Brain microvascular endothelial cell (primary cell): ENCODE results near the gene CPSF3.

ENCODE experiments used
- DNase-seq: peaks from one replicate; pipeline ENCODE4 v3.0.0-alpha.2; 2020
- H3K27ac ChIP-seq: fragments of 250-450 bp; sonication (Bioruptor Pico); 2 replicates; pipeline ENCODE4 v1.5.1; 2020; ENCODE audit warnings: mild to moderate bottlenecking, moderate library complexity
- H3K27me3 ChIP-seq: fragments of 250-450 bp; sonication (Bioruptor Pico); replicated peaks from 2 replicates; pipeline ENCODE4 v1.5.1; 2020; ENCODE audit warnings: mild to moderate bottlenecking
- H3K36me3 ChIP-seq: fragments of 250-450 bp; sonication (Bioruptor Pico); replicated peaks from 2 replicates; pipeline ENCODE4 v1.5.1; 2020; ENCODE audit warnings: mild to moderate bottlenecking
- H3K4me3 ChIP-seq: 2 replicates; pipeline ENCODE4 v1.5.1; 2011; ENCODE audit warnings: low read depth, mild to moderate bottlenecking, control low read depth, low read length, moderate library complexity
- CTCF ChIP-seq: IDR thresholded peaks from 2 replicates; pipeline ENCODE4 v1.5.1; 2011; ENCODE audit warnings: low read depth, mild to moderate bottlenecking, moderate library complexity, low read length, control low read depth, inconsistent platforms; ENCODE audit errors: missing control alignments
- in situ Hi-C: cut with HindIII; loops from 2 replicates; pipeline ENCODE4 v1.10.0; 2017; ENCODE audit warnings: low sequenced_read_pairs, low pct_ligation_motif_present

Gene CPSF3

GRCh38 chr2:9441556-9441955 lies 18.1 kb downstream of the CPSF3 start:
- Histone ChIP-seq H3K27ac (no peak overlapping the region), H3K27me3 (no peaks in the 10 kb centered on the region), H3K4me3 (no peak overlapping the region), H3K36me3 (peaks cover 39% of the 10 kb centered on the region)
- in situ Hi-C loops = no loop called here
- no peak for DNase-seq
- TF ChIP-seq CTCF = no peak

- Histone ChIP-seq H3K27me3 (no peaks in the 10 kb centered on the region), H3K36me3 (peaks cover 29% of the 10 kb centered on the region), H3K27ac (no peak overlapping the region), H3K4me3 (no peak overlapping the region)
- no peak for TF ChIP-seq CTCF
- no peak for DNase-seq
- in situ Hi-C loops = no loop called here
Measured at GRCh38 chr2:9443526-9443925, 20.1 kb downstream of the CPSF3 start.

GRCh38 chr2:9445089-9445488 lies 21.6 kb downstream of the CPSF3 start:
- Histone ChIP-seq H3K36me3 (peaks cover 32% of the 10 kb centered on the region), H3K27me3 (no peaks in the 10 kb centered on the region), H3K4me3 (no peak overlapping the region), H3K27ac (no peak overlapping the region)
- in situ Hi-C loops = no loop called here
- TF ChIP-seq CTCF = no peak
- DNase-seq = no peak

GRCh38 chr2:9451231-9451630 lies 27.8 kb downstream of the CPSF3 start:
- Histone ChIP-seq H3K36me3 (peaks cover 21% of the 10 kb centered on the region), H3K27ac (no peak overlapping the region), H3K27me3 (no peaks in the 10 kb centered on the region), H3K4me3 (no peak overlapping the region)
- DNase-seq = no peak
- TF ChIP-seq CTCF = no peak
- in situ Hi-C loops = no loop called here

- DNase-seq = no peak
- no peak overlapping the region for H3K4me3 ChIP-seq
- in situ Hi-C loops = no loop called here
- H3K27me3 ChIP-seq = no peaks in the 10 kb centered on the region
- H3K36me3 ChIP-seq = peaks cover 7% of the 10 kb centered on the region
- no peak for TF ChIP-seq CTCF
- no peak overlapping the region for H3K27ac ChIP-seq
Measured at GRCh38 chr2:9460441-9461017, 37.1 kb downstream of the CPSF3 start.

- Histone ChIP-seq H3K27me3 (no peaks in the 10 kb centered on the region), H3K36me3 (peaks cover 6% of the 10 kb centered on the region), H3K27ac (no peak overlapping the region), H3K4me3 (no peak overlapping the region)
- no peak for TF ChIP-seq CTCF
- in situ Hi-C loops = no loop called here
- no peak for DNase-seq
Measured at GRCh38 chr2:9461079-9461478, 37.6 kb downstream of the CPSF3 start.
